Choroid plexus epithelial cell (primary cell): Measurements from ENCODE around the gene RAB9B.

Source experiments
- DNase-seq: peaks from one replicate; pipeline ENCODE4 v3.0.0-alpha.2; 2010; ENCODE audit warnings: low read depth
- H3K4me3 ChIP-seq: 2 replicates; pipeline ENCODE4 v1.5.1; 2011; ENCODE audit warnings: low read depth, mild to moderate bottlenecking, control low read depth, low read length, moderate library complexity
- TF ChIP-seq, protein P1 (sequence below): conservative IDR thresholded peaks from 2 replicates; pipeline ENCODE4 v1.5.1; 2011; ENCODE audit warnings: low read depth, mild to moderate bottlenecking, control low read depth, inconsistent platforms, low read length, moderate library complexity

The RAB9B gene

DNA sequence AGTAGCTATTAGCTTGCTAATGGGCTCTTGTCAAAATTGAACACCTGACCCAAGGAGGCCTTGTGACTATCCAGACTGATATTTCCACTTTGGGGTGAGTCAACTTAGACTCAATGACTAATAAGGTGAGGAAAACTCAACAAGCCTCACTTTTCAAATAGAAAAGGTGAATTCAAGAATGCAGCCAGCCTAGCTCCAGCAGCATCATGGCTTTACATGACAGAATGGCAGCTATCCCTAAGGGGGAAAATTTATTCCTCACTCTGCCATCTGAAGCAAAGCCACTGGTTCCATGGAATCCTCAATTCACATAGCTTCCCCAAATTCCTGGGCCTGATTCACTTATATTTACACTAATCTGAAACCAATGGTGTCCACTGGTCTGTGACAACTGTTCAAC lies 29.1 kb upstream of the RAB9B start:
- TF ChIP-seq, protein P1, sequence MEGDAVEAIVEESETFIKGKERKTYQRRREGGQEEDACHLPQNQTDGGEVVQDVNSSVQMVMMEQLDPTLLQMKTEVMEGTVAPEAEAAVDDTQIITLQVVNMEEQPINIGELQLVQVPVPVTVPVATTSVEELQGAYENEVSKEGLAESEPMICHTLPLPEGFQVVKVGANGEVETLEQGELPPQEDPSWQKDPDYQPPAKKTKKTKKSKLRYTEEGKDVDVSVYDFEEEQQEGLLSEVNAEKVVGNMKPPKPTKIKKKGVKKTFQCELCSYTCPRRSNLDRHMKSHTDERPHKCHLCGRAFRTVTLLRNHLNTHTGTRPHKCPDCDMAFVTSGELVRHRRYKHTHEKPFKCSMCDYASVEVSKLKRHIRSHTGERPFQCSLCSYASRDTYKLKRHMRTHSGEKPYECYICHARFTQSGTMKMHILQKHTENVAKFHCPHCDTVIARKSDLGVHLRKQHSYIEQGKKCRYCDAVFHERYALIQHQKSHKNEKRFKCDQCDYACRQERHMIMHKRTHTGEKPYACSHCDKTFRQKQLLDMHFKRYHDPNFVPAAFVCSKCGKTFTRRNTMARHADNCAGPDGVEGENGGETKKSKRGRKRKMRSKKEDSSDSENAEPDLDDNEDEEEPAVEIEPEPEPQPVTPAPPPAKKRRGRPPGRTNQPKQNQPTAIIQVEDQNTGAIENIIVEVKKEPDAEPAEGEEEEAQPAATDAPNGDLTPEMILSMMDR, result no peak
- no peak for DNase-seq
- H3K4me3 ChIP-seq, result no peak overlapping the region

DNA sequence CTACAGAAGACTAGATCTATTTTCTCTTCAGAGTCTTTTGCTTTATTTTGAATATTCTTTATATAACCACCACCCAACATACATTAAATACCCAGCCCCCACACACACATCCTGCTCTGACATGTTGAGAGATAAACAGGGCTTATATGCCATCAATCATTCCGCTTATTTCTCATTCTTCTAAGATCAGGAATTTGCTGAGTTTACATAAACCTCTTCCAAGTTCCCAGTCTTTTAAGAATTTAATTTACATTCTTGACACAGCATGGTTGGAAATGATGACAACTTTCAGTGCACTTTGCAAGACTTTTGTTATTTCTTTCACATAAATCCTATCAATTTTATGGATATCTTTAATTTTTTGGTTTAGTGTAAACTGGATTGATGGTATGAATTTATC lies 17.5 kb upstream of the RAB9B start:
- DNase-seq, result no peak
- TF ChIP-seq, protein P1, result no peak
- H3K4me3 ChIP-seq, result no peak overlapping the region

DNA sequence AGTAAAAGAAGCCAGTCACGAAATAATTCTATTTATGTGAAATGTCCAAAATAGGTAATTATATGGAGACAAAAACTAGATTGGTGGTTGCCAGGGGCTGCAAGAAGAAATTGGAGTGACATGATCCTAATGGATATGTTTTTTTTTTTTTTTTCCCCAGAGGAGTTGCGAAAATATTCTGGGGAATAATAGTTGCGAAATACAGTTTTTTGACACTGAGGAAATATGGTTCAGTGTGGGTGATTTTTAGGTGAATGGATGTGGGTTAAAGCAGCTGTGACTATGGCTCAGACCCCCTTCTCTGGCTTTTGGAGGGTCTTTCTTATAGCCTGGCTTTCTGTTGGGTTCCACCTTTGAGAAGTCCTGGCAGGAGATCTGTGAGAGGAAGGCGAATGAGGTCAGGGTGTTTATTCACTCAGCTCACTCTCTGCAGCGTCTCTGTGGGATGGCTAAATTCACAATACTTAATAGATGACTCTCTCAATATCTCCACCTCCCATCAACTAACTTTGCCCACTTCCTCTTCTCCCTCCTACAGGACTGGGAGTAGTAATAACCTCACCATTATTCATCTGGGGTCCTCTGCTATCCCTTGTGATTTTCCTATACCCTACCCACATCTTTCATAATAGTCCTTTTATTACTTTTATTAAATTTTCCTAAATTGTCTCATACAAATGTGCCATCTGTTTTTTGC lies 15.3 kb upstream of the RAB9B start:
- DNase-seq, result peak; percentile 24
- H3K4me3 ChIP-seq, result no peak overlapping the region
- TF ChIP-seq, protein P1, result no peak

DNA sequence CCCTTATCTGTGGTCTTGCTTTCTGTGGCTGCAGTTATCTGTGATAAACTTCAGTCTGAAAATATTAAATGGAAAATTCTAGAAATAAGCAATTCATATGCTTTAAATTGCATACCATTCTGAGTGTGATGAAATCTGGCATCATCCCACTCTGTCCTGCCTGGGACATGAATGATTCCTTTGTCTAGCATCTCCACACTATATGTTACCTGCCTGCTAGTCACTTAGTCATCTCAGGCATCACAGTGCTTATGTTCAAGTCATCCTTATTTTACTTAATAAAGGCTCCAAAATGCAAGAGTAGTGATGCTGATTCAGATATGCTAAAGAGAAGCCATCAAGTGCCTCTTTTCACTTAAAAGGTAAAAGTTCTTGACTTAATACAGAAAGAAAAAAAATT lies 14.3 kb upstream of the RAB9B start:
- TF ChIP-seq, protein P1, result no peak
- DNase-seq, result peak; percentile 7
- H3K4me3 ChIP-seq, result no peak overlapping the region

DNA sequence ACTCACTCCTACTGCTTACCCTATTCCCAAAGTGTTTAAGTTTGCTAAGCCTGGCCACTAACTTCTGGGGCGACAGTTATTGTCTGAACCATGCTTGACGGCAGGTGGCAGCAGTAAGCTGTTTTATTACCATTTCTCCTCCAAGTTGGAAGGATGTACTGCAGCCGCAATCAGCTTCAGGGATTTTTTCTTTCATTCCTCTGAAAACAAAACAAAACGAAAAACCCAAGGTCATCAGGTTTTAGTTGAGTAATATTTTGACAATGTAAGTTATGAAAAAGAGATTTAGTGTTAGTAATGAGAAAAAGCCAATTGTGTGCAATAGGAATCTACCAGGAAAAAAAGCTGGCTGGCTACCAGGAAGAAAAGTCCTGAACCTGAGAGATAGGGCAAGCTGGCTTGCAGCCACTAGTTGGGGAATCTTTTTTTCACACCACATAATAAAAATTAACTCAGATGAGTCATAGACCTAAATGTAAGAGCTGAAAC lies 13.2 kb upstream of the RAB9B start:
- TF ChIP-seq, protein P1, result peak; percentile 76
- DNase-seq, result peak; percentile 90
- H3K4me3 ChIP-seq, result no peak overlapping the region

DNA sequence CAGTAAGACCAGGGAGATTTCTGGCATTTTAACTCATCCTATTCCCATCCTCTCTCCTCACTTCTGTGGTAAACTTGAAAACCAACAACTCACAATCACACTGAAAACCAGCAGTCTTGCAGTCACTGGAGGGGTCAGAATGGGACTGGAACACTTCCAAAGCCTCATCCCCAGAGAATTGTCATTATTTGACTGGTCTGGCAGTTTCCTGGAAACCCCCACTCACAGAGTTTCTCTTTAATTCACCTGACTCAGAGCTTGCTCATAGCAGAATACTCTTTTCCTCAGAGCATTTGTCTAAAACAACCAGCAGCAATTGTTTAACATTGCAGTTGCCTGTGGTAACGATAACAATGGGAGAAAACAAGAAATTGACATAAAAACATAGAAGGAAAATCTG lies 7.3 kb upstream of the RAB9B start:
- TF ChIP-seq, protein P1, result no peak
- DNase-seq, result no peak
- no peak overlapping the region for H3K4me3 ChIP-seq

DNA sequence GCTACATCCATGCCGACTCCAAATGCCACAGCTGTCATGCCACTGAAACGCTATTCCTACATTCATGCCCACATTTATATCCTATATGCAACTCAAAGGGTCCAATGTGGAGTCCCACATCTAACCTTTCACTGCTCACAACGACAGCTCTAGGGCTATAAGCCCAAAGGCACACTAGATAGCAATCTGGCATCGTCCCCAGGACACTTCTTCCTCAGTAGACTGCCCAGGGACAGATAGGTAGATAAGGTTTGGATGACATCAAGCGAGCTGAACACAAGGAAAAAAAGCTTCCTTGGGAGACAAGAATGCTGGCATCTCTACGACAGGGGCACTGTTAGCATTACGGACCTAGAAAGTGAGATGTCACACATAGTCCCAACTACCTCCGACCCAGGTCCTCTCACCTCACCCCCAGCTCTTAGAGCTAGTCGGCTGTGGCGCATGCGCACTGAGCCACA lies 685 bp downstream of the RAB9B start:
- TF ChIP-seq, protein P1, result no peak
- peak overlapping the region; percentile 63 for H3K4me3 ChIP-seq
- no peak for DNase-seq
